GM19468 (cell line): ENCODE measurements around the gene PPAN.

Experiments used
- ATAC-seq: cut with Tn5 transposase; IDR thresholded peaks from one replicate; pipeline ENCODE4 v1.9.1; 2021; ENCODE audit warnings: mild to moderate bottlenecking, moderate library complexity, moderate number of reproducible peaks; ENCODE audit not compliant: unreplicated experiment; ENCODE audit errors: extremely low read depth

PPAN gene

DNA sequence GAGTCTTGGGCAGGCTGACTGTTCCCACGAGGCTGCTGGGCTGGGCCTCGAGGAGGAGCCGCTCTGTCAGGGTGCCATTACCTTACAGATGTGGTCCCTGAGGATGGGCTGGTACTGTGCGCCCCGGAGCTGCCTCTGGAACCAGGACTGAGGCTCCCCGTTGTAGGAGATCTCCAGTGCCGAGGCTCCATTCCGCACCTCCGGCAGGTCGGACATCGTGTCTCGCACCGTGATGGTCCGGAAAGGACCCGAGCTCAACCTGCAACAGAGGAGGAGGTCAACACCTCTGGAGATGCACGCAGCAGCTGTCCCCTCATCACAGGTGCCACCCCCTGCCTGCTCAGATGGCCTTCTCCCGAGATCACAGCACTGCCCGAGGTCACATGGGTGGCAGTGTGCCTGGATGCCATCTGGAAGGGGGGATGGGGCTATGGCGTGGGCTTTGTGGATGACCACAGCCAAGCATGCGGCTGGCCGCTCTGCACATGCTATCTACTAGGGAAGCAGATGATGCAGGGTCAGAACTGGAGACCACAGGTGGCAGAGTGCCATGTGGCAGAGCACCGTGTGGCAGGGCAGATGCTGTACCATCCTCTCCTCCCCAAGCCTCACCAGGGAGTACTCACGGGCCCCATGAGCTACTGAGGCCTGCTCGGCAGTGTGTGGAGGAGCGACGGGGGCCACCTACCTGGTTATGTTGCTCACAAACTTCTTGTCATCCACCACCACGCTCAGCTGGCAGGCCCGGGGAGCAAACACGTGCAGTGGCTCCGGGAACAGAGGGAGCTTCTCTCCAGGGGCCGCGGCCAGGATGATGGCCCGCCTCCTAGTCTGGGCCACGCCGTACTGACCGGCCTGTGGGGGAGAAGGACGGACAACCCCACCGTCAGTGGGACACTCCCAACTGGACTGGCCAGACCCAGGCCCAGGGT, 31.9 kb downstream of the PPAN start:
- ATAC-seq: no peak

DNA sequence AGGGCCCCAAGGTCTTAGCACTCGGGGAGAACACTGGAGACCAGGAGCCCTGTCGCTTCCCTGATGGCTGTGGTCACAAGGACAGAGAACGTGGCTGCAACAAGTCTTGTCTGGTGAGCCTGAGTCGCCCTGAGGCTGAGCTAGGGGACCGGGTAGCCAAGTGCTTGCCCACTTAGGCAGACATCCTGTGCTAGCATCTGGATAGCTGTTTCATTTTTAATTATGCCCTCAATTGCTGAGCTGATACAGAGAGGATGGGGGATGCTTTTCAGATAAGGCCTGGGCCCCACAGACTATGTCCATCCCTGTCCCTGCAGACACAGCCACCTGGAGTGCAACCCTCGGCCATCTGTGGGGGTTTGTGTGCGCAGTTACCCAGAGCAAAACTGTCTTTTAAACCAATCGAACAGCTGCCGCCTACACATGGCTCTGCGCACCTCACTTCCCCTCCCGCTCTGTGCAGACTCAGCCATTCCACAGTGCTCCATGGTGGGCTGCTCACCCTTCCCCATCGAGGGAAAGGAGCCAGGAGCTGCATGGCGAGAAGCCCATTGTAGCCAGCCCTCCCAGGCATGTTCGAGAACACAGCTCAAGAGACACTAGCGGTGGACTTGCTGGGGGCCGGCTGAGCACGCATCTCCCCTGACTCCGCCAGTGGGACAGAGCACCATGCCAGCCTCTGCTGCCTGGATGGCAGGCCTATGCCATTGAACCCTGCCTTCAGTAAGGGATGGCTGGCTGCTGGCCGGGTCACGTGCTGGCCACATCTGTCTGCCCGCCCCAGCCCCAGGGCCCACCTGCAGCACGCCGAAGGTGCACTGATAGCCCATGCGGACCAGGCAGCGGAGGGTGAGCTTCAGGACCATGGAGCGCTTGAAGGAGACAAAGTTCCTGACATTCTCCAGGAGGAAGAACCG, 33.0 kb downstream of the PPAN start:
- ATAC-seq: no peak

DNA sequence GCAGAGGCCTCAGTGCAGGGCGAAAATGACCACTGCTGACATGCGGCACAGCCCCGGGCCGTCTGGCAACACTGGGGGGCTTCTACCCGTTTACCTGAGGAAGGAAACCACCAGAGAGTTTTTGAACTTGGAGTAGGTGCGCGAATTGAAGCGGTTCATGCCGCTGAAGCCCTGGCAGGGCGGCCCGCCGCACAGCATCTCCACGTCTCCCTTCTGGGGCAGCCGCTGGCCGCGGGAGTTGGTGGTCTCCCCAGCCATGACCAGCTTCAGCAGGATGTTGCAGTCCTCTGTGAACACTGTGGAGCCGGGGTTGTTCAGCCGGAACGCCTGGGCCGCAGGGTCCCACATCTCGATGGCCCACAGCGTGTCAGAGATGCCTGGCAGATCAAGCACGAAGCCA, 33.8 kb downstream of the PPAN start:
- no peak for ATAC-seq

DNA sequence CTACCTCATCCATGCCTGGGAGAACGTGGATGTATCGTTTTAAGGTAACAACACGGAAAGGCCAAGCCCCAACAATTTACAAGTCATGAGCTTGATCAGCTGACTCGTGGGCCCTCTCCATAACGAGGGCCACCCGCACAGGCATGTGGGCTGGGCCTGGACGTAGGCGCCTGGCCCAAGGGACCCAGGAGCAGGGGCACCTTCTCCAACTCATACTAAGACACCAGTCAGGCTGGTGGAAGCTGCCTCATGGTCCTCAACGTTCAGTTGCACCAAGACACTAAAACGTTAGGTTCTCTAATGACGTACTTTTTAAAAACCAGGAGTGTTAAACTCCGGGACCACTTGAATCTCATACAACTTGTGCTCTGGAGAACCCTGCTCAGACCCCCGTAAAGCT, 35.3 kb downstream of the PPAN start:
- ATAC-seq: no peak

DNA sequence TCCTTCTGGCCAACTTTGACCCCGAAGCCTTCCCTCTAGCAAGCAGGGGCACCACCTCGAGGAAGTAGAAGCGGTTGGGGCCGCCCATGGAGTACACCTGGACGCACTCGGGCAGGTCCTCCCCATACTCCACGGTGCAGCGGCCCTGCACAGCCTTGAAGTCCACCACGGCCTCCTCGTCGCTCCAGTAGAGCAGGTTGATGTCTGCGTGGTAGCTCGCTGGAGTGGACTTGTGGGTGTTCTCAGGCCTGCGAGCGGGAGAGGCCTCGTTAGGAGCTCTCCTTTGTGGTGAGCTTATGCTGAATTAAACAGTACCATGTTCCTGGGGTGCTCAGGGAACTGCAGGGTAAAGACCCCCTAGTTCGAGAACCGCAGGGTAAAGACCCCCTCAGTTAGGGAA, 35.8 kb downstream of the PPAN start:
- ATAC-seq: no peak

GRCh38 chr19:10142701-10143375, 36.7 kb downstream of the PPAN start:
- no peak for ATAC-seq

DNA sequence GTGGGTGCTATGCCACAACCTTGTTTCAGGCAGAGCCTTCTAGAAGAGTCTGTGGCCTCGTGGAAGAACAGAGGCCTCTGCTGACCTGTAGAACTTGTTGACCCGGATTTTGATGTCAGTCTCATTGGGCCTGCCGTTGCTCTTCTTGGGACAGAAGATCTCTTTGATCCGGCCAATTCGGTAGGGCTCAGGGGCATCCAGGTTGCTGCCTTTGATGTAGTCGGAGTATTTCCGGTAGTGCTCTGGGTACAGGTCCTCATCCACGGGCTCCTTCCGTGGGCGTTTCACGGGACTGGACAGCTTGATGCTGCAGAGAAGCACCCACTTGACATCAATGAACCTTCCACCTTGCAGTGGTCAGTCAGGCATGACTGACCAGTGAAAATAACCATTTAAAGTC, 37.5 kb downstream of the PPAN start:
- no peak for ATAC-seq

DNA sequence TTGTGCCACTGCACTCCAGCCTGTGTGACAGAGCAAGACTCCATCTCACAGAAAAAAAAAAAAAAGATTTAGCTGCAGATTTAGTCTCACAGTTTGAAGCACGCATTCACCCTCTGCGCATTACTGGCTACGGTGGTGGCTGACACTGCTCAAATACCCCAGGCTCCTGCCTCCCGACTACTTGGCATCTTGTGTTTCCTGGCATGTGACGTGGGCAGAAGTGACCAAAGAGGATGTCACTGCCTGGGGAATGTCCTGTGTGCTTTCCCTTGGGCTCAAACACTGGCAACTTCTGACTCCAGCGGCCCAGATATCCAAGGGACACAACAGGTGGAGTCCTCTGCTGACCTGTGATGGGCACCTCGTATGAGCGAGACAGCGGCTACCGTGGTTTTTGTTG, 38.2 kb downstream of the PPAN start:
- ATAC-seq: no peak

GRCh38 chr19:10145031-10145430, 38.9 kb downstream of the PPAN start:
- ATAC-seq: no peak

- no peak for ATAC-seq
These were observed 40.0 kb downstream of the PPAN start for GRCh38 chr19:10146142-10146541.

DNA sequence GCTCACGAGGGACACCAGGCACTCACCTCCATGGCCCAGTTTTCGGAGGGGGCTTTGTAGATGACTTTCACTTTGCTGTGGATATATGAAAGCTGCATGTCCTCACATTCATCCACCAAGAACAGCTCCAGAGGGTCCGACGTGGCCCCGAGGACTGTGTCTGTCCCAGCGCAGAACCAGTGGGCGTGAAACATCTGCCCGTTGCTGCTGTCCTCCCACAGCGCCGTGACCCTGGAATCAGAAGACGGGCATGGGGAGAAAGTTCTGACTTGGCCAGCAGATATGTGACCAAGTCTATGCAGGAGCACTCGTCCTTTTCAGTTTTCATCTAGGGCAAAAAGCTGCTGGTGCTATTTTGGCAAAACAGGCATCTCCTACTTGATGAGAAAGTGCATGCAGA, 43.3 kb downstream of the PPAN start:
- no peak for ATAC-seq

DNA sequence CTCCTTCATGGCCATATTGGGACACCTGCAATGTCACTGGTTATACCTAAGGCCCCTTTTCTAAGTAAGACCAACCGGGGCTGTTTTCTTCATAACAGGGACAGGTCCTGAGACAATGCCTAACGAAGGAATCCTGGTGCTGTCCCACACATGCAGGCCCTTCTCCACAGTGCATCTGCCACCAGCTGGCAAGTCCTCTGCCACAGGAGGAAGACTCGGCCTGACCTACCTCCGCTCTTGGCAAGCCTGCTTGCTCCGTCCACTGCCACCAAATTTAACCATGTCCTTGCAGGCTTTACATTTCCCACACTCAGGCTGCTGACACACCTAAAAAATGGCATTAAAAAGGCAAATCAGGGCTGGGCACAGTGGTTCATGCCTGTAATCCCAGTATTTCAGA, 45.4 kb downstream of the PPAN start:
- ATAC-seq: no peak

GRCh38 chr19:10152100-10152499, 45.9 kb downstream of the PPAN start:
- ATAC-seq: no peak

- no peak for ATAC-seq
These were observed 49.7 kb downstream of the PPAN start for GRCh38 chr19:10155839-10156238.

DNA sequence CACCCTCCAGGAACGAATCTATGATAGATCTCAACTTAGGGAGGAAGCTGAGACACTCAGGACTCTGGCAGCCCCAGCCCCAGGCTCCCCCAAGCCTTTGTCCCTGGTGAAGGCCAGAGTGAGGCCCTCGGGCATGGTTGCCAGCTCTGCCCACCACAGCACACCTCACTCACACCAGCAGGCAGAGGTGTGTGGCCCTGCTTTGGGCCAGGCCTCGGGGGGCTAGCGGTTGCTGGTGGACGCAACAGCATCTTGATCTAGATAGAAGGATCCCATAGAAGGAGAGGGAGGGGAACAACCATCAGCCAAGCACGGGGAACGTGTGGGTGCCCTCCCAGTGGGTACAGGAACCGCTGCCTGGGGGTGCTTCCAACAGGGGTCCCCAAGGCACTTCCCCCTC, 51.9 kb downstream of the PPAN start:
- no peak for ATAC-seq

GRCh38 chr19:10158485-10158884, 52.3 kb downstream of the PPAN start:
- no peak for ATAC-seq

DNA sequence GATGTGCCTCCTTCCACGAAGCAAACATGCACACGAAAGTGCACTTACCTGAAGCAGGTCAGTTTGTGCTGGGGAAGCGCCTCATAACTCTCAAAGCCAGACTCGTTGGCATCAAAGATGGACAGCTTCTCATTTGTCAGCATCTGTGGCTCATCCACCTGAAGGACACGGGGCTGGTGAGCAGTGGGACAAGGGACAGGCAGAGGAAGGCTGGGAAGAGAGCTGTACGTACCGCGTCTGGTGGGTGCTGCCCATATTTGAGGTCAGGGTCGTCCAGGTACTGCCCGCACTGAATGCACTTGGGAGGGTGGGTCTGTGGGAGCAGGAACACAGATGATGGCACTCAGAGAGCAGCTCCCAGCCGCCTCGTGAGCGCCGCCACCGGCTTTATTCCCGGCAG, 53.4 kb downstream of the PPAN start:
- no peak for ATAC-seq
